ENCODE measurements around the gene BPIFA3.

BPIFA3 gene

DNA sequence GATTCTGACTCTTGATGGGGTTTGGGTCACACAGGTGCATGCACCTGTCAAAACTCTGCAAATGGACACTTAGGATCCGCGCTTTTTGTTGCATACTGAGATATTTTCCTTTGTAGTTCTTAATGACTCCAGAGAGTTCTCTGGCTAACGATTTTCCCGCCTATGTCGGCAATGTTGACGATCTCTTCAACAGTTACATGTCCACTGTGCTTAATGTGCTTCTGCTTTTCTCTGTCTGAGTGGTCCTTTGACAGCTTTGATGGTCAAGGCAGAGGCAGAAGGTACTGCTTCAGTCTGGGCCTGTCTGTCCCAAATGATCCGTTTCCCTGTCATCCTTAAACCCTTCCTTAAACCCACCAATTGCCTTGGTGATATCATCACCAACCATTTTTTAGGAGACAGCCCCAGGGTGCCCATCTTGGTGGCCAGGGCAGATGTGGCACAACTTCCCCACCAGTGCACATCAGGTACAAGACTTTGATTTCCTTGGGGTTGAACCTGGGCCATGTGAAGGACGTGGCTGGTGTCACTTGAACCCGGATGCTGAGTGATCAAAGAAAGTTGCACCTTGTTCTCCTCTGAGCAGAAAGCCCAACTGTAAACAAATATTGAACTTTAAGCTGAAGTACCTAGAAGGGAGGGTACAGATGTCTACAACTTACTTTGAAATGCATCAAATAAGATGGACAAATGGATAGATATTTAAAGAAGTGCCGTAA lies 55.2 kb downstream of the BPIFA3 start:
- Histone ChIP-seq H3K9me3 (no peaks in the 10 kb centered on the region; the same call in 1 of the 2 replicates), H3K36me3 (no peaks in the 10 kb centered on the region), H3K4me1 (peaks cover 3% of the 10 kb centered on the region), H3K27me3 (no peaks in the 10 kb centered on the region; the same call in 1 of the 2 replicates), H3K4me3 (ENCODE audit: low read depth, low read length) (no peak overlapping the region)
- DNase-seq, result no peak
- TF ChIP-seq CTCF (IDR thresholded peaks at IDR 0.05; ENCODE audit: low read depth, low read length), result no peak

DNA sequence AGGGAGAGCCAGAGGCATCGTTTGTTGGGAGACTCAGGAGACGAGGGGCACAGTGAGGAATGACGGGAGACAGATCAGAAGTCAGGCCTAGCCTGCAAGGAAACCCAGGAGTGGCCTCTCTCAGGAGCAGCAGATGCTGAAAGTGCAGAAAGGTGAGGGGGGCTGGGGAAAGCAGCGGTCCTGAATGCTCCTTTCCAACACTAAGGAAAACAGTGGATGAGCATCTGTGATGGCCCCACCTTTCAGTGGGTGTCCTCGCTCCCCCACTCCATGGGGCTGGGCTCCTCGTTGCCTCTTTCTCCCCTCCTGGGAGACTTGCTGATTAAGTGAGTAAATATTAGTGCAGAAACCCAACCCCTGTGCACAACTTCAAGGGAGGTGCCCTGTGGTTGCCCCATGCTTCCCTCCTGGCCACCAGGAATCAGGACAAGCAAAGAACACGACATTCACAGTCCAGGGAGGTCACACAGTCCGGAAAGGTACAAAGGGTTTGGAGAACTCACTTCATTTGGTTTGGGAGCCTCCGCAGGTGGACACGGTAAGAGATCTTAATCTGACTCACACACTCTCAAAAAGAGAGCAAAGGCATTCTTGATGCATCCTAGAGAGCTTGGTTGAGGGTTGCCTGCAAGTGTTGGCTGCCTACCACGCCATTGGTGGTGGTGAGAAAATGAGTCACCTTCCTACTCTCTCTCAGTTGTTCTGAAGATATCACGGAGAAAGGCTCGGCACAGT lies 56.1 kb downstream of the BPIFA3 start:
- Histone ChIP-seq H3K36me3 (no peaks in the 10 kb centered on the region), H3K4me1 (peaks cover 13% of the 10 kb centered on the region), H3K27me3 (no peaks in the 10 kb centered on the region), H3K4me3 (ENCODE audit: low read depth, low read length) (no peak overlapping the region), H3K9me3 (no peaks in the 10 kb centered on the region; the same call in 1 of the 2 replicates)
- DNase-seq, result no peak
- no peak for TF ChIP-seq CTCF (IDR thresholded peaks at IDR 0.05; ENCODE audit: low read depth, low read length)

- Histone ChIP-seq H3K4me3 (ENCODE audit: low read depth, low read length) (no peak overlapping the region), H3K36me3 (no peaks in the 10 kb centered on the region), H3K27me3 (no peaks in the 10 kb centered on the region), H3K4me1 (peaks cover 23% of the 10 kb centered on the region), H3K9me3 (no peaks in the 10 kb centered on the region; the same call in 1 of the 2 replicates)
- TF ChIP-seq CTCF (IDR thresholded peaks at IDR 0.05; ENCODE audit: low read depth, low read length), result no peak
- no peak for DNase-seq
Observed at GRCh38 chr20:33275215-33275614, 58.1 kb downstream of the BPIFA3 start.

DNA sequence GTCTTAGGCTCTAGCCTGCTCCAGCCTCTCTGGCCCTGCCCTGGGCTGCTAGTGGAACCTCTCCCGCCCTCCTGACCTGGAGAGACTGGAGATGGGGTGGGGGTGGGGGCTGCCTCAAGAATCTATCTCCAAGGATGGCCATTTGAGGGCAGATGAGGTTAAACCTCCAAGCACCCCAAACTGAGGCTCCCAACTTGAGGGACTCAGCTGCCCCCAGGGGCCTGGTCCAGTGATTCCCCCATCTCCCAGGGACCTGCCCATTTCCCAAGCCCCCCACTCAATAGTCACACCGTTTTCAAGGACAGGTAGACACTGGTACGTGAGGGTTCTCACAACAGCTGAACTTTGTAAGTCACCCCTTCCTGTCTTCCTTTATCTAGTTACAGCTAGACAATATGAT lies 58.7 kb downstream of the BPIFA3 start:
- no peak for TF ChIP-seq CTCF (IDR thresholded peaks at IDR 0.05; ENCODE audit: low read depth, low read length)
- Histone ChIP-seq H3K4me1 (peaks cover 23% of the 10 kb centered on the region), H3K9me3 (no peaks in the 10 kb centered on the region; the same call in 1 of the 2 replicates), H3K4me3 (ENCODE audit: low read depth, low read length) (no peak overlapping the region), H3K36me3 (no peaks in the 10 kb centered on the region), H3K27me3 (no peaks in the 10 kb centered on the region)
- DNase-seq, result no peak

GRCh38 chr20:33276303-33277113 lies 59.4 kb downstream of the BPIFA3 start:
- Histone ChIP-seq H3K36me3 (no peaks in the 10 kb centered on the region), H3K27me3 (no peaks in the 10 kb centered on the region), H3K4me1 (peaks cover 23% of the 10 kb centered on the region), H3K9me3 (no peaks in the 10 kb centered on the region), H3K4me3 (ENCODE audit: low read depth, low read length) (no peak overlapping the region)
- TF ChIP-seq CTCF (IDR thresholded peaks at IDR 0.05; ENCODE audit: low read depth, low read length), result no peak
- peak; percentile 59 for DNase-seq

All from BE2C (cell line).